AG10803 (cell line): ENCODE data around the gene SLC3A2.
A peak's percentile ranks its signal among the peaks of the same experiment; 100 is the strongest.

Source experiments
- DNase-seq: peaks from one replicate; pipeline ENCODE4 v3.0.0; 2010; ENCODE audit warnings: low read depth
- H3K4me3 ChIP-seq: 2 replicates; pipeline ENCODE4 v1.5.1; 2011; ENCODE audit warnings: mild to moderate bottlenecking, low read length, control low read depth
- TF ChIP-seq, protein P1 (sequence below): conservative IDR thresholded peaks from 2 replicates; pipeline ENCODE4 v1.5.1; 2011; ENCODE audit warnings: mild to moderate bottlenecking, low read length, control low read depth, inconsistent platforms

The SLC3A2 gene

GRCh38 chr11:62863687-62864335, 16.9 kb upstream of the SLC3A2 start:
- no peak for DNase-seq
- H3K4me3 ChIP-seq, result no peak overlapping the region
- TF ChIP-seq, protein P1, sequence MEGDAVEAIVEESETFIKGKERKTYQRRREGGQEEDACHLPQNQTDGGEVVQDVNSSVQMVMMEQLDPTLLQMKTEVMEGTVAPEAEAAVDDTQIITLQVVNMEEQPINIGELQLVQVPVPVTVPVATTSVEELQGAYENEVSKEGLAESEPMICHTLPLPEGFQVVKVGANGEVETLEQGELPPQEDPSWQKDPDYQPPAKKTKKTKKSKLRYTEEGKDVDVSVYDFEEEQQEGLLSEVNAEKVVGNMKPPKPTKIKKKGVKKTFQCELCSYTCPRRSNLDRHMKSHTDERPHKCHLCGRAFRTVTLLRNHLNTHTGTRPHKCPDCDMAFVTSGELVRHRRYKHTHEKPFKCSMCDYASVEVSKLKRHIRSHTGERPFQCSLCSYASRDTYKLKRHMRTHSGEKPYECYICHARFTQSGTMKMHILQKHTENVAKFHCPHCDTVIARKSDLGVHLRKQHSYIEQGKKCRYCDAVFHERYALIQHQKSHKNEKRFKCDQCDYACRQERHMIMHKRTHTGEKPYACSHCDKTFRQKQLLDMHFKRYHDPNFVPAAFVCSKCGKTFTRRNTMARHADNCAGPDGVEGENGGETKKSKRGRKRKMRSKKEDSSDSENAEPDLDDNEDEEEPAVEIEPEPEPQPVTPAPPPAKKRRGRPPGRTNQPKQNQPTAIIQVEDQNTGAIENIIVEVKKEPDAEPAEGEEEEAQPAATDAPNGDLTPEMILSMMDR, result no peak

- peak; percentile 30 for DNase-seq
- no peak overlapping the region for H3K4me3 ChIP-seq
- TF ChIP-seq, protein P1, result no peak
Observed at GRCh38 chr11:62865635-62866034, 15.1 kb upstream of the SLC3A2 start.

GRCh38 chr11:62874851-62875250, 5.8 kb upstream of the SLC3A2 start:
- DNase-seq, result no peak
- TF ChIP-seq, protein P1, result no peak
- no peak overlapping the region for H3K4me3 ChIP-seq

DNA sequence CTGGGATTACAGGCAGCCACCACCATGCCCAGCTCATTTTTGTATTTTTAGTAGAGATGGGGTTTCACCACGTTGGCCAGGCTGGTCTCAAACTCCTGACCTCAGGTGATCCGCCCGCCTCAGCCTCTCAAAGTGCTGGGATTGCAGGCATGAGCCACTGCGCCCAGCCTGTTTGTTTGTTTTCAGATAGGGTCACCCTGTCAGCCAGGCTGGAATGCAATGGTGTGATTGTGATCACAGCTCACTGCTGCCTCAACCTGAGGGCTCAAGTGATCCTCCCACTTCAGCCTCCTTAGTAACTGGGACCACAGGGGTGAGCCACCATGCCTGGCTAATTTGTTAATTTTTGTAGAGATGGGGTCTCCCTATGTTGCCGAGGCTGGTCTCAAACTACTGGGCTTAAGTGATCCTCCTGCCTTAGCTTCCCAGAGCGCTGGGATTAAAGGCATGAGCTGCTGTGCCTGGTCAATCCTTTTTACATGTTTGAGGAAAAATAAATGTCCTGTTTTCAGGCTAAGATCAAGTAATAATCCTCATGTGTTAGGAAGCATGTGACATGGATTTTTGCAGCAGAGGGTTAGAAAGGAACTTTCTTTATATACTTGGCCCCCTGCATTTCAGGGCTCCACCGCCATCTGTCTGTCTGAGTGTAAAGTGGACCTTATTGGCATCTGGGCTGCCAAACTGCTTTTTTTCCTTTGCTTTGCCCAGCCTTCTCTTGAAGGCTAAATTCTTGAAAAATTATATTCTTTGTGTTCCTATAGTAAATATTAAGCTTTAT, 4.8 kb upstream of the SLC3A2 start:
- H3K4me3 ChIP-seq, result no peak overlapping the region
- TF ChIP-seq, protein P1, result peak; percentile 32
- DNase-seq, result no peak

GRCh38 chr11:62876712-62877111, 4.0 kb upstream of the SLC3A2 start:
- H3K4me3 ChIP-seq, result no peak overlapping the region
- DNase-seq, result no peak
- TF ChIP-seq, protein P1, result no peak

GRCh38 chr11:62879235-62879978, 1.3 kb upstream of the SLC3A2 start:
- H3K4me3 ChIP-seq, result peak overlapping the region; percentile 100
- DNase-seq, result no peak
- TF ChIP-seq, protein P1, result no peak
